Neural cell (in vitro differentiated cells): ENCODE measurements around the gene SULT1A3. TPM values are rescaled to one million over a fixed set of nuclear protein-coding genes. Genes with fewer than 3 reads are reported as not detected.
"Not testable (repeated sequence)": the region's sequence is repeated elsewhere in the genome, so short reads cannot be mapped to it uniquely, and the experiment has no call there.

Experiments
- H2AFZ ChIP-seq: fragments of 200-600, 300-800 bp; sonication (generic), shearing (Covaris generic); 2 replicates; pipeline ENCODE4 v1.6.0; 2014; ENCODE audit warnings: low read depth, mild to moderate bottlenecking, antibody characterized with exemption, low read length, moderate library complexity
- H3F3A ChIP-seq: fragments of 200-600 bp; shearing (Covaris generic); 2 replicates; pipeline ENCODE4 v1.6.1; 2016; ENCODE audit warnings: mild to moderate bottlenecking, moderate library complexity, mixed read lengths, antibody characterized with exemption, low read length; ENCODE audit not compliant: insufficient read depth, poor library complexity, severe bottlenecking
- H3K27ac ChIP-seq: fragments of 200-600, 300-800 bp; sonication (generic), shearing (Covaris generic); 2 replicates; pipeline ENCODE4 v1.5.1; 2014; ENCODE audit warnings: mild to moderate bottlenecking, low read length, moderate library complexity
- H3K27me3 ChIP-seq: fragments of 300-800, 200-600 bp; sonication (generic), shearing (Covaris generic); 2 replicates; pipeline ENCODE4 v1.6.0; 2014; ENCODE audit warnings: mild to moderate bottlenecking, low read depth, low read length, moderate library complexity; ENCODE audit not compliant: insufficient read depth
- H3K36me3 ChIP-seq: fragments of 300-800, 200-600 bp; sonication (generic), shearing (Covaris generic); 2 replicates; pipeline ENCODE4 v1.5.1; 2014; ENCODE audit warnings: mild to moderate bottlenecking, antibody characterized with exemption, low read length, moderate library complexity; ENCODE audit not compliant: insufficient read depth
- H3K4me2 ChIP-seq: fragments of 300-800, 200-600 bp; sonication (generic), shearing (Covaris generic); 2 replicates; pipeline ENCODE4 v1.6.0; 2014; ENCODE audit warnings: mild to moderate bottlenecking, low read length
- H3K4me3 ChIP-seq: fragments of 300-800, 200-600 bp; sonication (generic), shearing (Covaris generic); 2 replicates; pipeline ENCODE4 v1.5.1; 2014; ENCODE audit warnings: mild to moderate bottlenecking, low read length, moderate library complexity
- H3K79me2 ChIP-seq: fragments of 200-600 bp; shearing (Covaris generic); replicated peaks from 2 replicates; pipeline ENCODE4 v1.6.0; 2014; ENCODE audit warnings: mild to moderate bottlenecking, low read length, moderate library complexity; ENCODE audit not compliant: insufficient read depth
- H3K9ac ChIP-seq: fragments of 300-800, 200-600 bp; sonication (generic), shearing (Covaris generic); 2 replicates; pipeline ENCODE4 v1.6.1; 2016; ENCODE audit warnings: mild to moderate bottlenecking, low read length, mixed read lengths
- H3K9me2 ChIP-seq: fragments of 200-600 bp; shearing (Covaris generic); 2 replicates; pipeline ENCODE4 v1.6.1; 2016; ENCODE audit warnings: mild to moderate bottlenecking, low read length, mixed read lengths; ENCODE audit not compliant: insufficient read depth
- H3K9me3 ChIP-seq: fragments of 200-600, 300-800 bp; sonication (generic), shearing (Covaris generic); 2 replicates; pipeline ENCODE4 v1.6.1; 2016; ENCODE audit warnings: mild to moderate bottlenecking, mixed run types, low read length, moderate library complexity, mixed read lengths
- H4K20me1 ChIP-seq: fragments of 200-600 bp; shearing (Covaris generic); 2 replicates; pipeline ENCODE4 v1.6.1; 2016; ENCODE audit warnings: mild to moderate bottlenecking, mixed run types; ENCODE audit not compliant: insufficient read depth
- CTCF ChIP-seq: fragments of 450-650 bp; IDR thresholded peaks from 2 replicates; pipeline ENCODE4 v1.5.1; 2014; ENCODE audit warnings: antibody characterized with exemption, mild to moderate bottlenecking, moderate library complexity; ENCODE audit not compliant: poor library complexity, severe bottlenecking
- EP300 ChIP-seq: fragments of 450-650 bp; conservative IDR thresholded peaks from 2 replicates; pipeline ENCODE4 v1.6.1; 2014; ENCODE audit warnings: antibody characterized with exemption, mild to moderate bottlenecking, moderate library complexity; ENCODE audit not compliant: poor library complexity, severe bottlenecking
- EZH2 ChIP-seq: fragments of 200-600, 300-800 bp; shearing (Covaris generic), sonication (generic); IDR thresholded peaks from 2 replicates; pipeline ENCODE4 v1.6.1; 2014; ENCODE audit warnings: antibody characterized with exemption, low read length, borderline replicate concordance, mild to moderate bottlenecking; ENCODE audit not compliant: insufficient read depth, poor library complexity, severe bottlenecking
- MXI1 ChIP-seq: fragments of 450-650 bp; conservative IDR thresholded peaks from 2 replicates; pipeline ENCODE4 v1.6.1; 2014; ENCODE audit warnings: antibody characterized with exemption, mild to moderate bottlenecking; ENCODE audit not compliant: poor library complexity, severe bottlenecking
- POLR2AphosphoS5 ChIP-seq: IDR thresholded peaks from 2 replicates; pipeline ENCODE4 v1.6.1; 2012
- RAD21 ChIP-seq: fragments of 450-650 bp; conservative IDR thresholded peaks from 2 replicates; pipeline ENCODE4 v1.6.1; 2014; ENCODE audit warnings: antibody characterized with exemption, mild to moderate bottlenecking, moderate library complexity
- REST ChIP-seq: IDR thresholded peaks from 2 replicates; pipeline ENCODE4 v1.6.1; 2012; ENCODE audit warnings: borderline replicate concordance
- SMC3 ChIP-seq: fragments of 450-650 bp; conservative IDR thresholded peaks from 2 replicates; pipeline ENCODE4 v1.6.1; 2014; ENCODE audit warnings: antibody characterized with exemption, mild to moderate bottlenecking, moderate library complexity; ENCODE audit not compliant: poor library complexity
- TAF1 ChIP-seq: IDR thresholded peaks from 2 replicates; pipeline ENCODE4 v1.6.1; 2012; ENCODE audit warnings: low read depth
- polyA plus RNA-seq: library from polyadenylated mRNA; depleted of rRNA; stranded (reverse); fragments of >200 nt; gene quantifications from 2 replicates; pipeline ENCODE4 v1.2.3, GENCODE V29; 2014

SULT1A3 gene
- polyA plus RNA-seq, 1 donor from 2014 or later, result 12.1 TPM

- no peaks in the 10 kb centered on the region for H3K27me3 ChIP-seq
- H3F3A ChIP-seq, result no peaks in the 10 kb centered on the region
- no peak overlapping the region for H3K4me3 ChIP-seq
- H3K4me2 ChIP-seq, result no peak overlapping the region
- H3K79me2 ChIP-seq, result no peaks in the 10 kb centered on the region
- TF ChIP-seq EZH2, result no peak
- TF ChIP-seq SMC3, result no peak
- no peak for TF ChIP-seq CTCF
- no peak for TF ChIP-seq REST
- H2AFZ ChIP-seq, result no peak overlapping the region
- no peaks in the 10 kb centered on the region for H4K20me1 ChIP-seq
- no peak overlapping the region for H3K27ac ChIP-seq
- no peaks in the 10 kb centered on the region for H3K9me3 ChIP-seq
- H3K9me2 ChIP-seq, result no peaks in the 10 kb centered on the region
- no peaks in the 10 kb centered on the region for H3K36me3 ChIP-seq
- H3K9ac ChIP-seq, result no peak overlapping the region
Observed at GRCh38 chr16:30163538-30163937, 35.5 kb upstream of the SULT1A3 start.

GRCh38 chr16:30166202-30166902 is 32.7 kb upstream of the SULT1A3 start:
- Histone ChIP-seq H3K9me3 (no peaks in the 10 kb centered on the region), H3K79me2 (no peaks in the 10 kb centered on the region), H3K4me3 (no peak overlapping the region), H2AFZ (no peak overlapping the region), H3F3A (no peaks in the 10 kb centered on the region), H3K9ac (no peak overlapping the region), H4K20me1 (no peaks in the 10 kb centered on the region), H3K9me2 (no peaks in the 10 kb centered on the region), H3K36me3 (no peaks in the 10 kb centered on the region), H3K4me2 (no peak overlapping the region), H3K27me3 (no peaks in the 10 kb centered on the region), H3K27ac (no peak overlapping the region)
- TF ChIP-seq RAD21 (no peak), TAF1 (no peak), EP300 (no peak), EZH2 (no peak), SMC3 (no peak), POLR2AphosphoS5 (no peak), MXI1 (no peak), REST (no peak), CTCF (no peak)

- not testable (repeated sequence) for H3K79me2 ChIP-seq, H3K27ac ChIP-seq, H3K27me3 ChIP-seq, H4K20me1 ChIP-seq, H3F3A ChIP-seq, H3K9ac ChIP-seq, H3K4me2 ChIP-seq, H3K9me2 ChIP-seq, H3K9me3 ChIP-seq, H3K36me3 ChIP-seq, H2AFZ ChIP-seq, H3K4me3 ChIP-seq
Observed at GRCh38 chr16:30168746-30169145, 30.3 kb upstream of the SULT1A3 start.
